GM19351 (cell line): ENCODE results near the gene SNORC.

Experiments used
- ATAC-seq: cut with Tn5 transposase; IDR thresholded peaks from one replicate; pipeline ENCODE4 v1.9.1; 2021; ENCODE audit warnings: mild to moderate bottlenecking, moderate library complexity; ENCODE audit not compliant: unreplicated experiment

Gene SNORC

GRCh38 chr2:232866104-232866503, 4.0 kb upstream of the SNORC start:
- ATAC-seq = no peak

- ATAC-seq = no peak
Measured at GRCh38 chr2:232869138-232870017, 686 bp upstream of the SNORC start.

- ATAC-seq = no peak
Measured at GRCh38 chr2:232870766-232871371, 805 bp downstream of the SNORC start.

- no peak for ATAC-seq
Measured at GRCh38 chr2:232871418-232871834, 1.4 kb downstream of the SNORC start.

- no peak for ATAC-seq
Measured at GRCh38 chr2:232871835-232872736, 2.0 kb downstream of the SNORC start.

GRCh38 chr2:232872826-232873225, 2.8 kb downstream of the SNORC start:
- ATAC-seq = no peak

- no peak for ATAC-seq
Measured at GRCh38 chr2:232873292-232873908, 3.3 kb downstream of the SNORC start.

GRCh38 chr2:232873909-232874641, 4.0 kb downstream of the SNORC start:
- no peak for ATAC-seq

- no peak for ATAC-seq
Measured at GRCh38 chr2:232874677-232875223, 4.7 kb downstream of the SNORC start.

GRCh38 chr2:232875256-232876121, 5.4 kb downstream of the SNORC start:
- ATAC-seq = no peak

- ATAC-seq = peak; percentile 52
Measured at GRCh38 chr2:232876161-232876977, 6.3 kb downstream of the SNORC start.

GRCh38 chr2:232876978-232877441, 6.9 kb downstream of the SNORC start:
- ATAC-seq = peak; percentile 12

- no peak for ATAC-seq
Measured at GRCh38 chr2:232877940-232878511, 8.0 kb downstream of the SNORC start.

- ATAC-seq = no peak
Measured at GRCh38 chr2:232878855-232879617, 9.0 kb downstream of the SNORC start.

- no peak for ATAC-seq
Measured at GRCh38 chr2:232879618-232880494, 9.8 kb downstream of the SNORC start.
